22Rv1 (cell line): ENCODE measurements around the gene RNU1-2.

Experiments
- H3K27ac ChIP-seq: fragments of 450-650 bp; 2 replicates; pipeline ENCODE4 v1.5.1; 2017
- CTCF ChIP-seq: fragments of 450-650 bp; IDR thresholded peaks from 2 replicates; pipeline ENCODE4 v1.5.1; 2017; ENCODE audit warnings: mild to moderate bottlenecking
- ZFX ChIP-seq: fragments of 450-650 bp; IDR thresholded peaks from 2 replicates; pipeline ENCODE4 v1.6.1; 2017; ENCODE audit warnings: antibody characterized with exemption, borderline replicate concordance

RNU1-2 gene

GRCh38 chr1:16922885-16923431 is 27.2 kb downstream of the RNU1-2 start:
- no peak overlapping the region for H3K27ac ChIP-seq
- TF ChIP-seq ZFX (no peak), CTCF (no peak)

GRCh38 chr1:16924216-16924918 is 28.6 kb downstream of the RNU1-2 start:
- no peak for TF ChIP-seq ZFX
- no peak for TF ChIP-seq CTCF
- no peak overlapping the region for H3K27ac ChIP-seq

- no peak overlapping the region for H3K27ac ChIP-seq
- TF ChIP-seq ZFX = no peak
- no peak for TF ChIP-seq CTCF
Observed at GRCh38 chr1:16924919-16925477, 29.2 kb downstream of the RNU1-2 start.

- no peak for TF ChIP-seq ZFX
- no peak for TF ChIP-seq CTCF
- no peak overlapping the region for H3K27ac ChIP-seq
Observed at GRCh38 chr1:16925635-16926490, 30.1 kb downstream of the RNU1-2 start.

- TF ChIP-seq ZFX (no peak), CTCF (no peak)
Observed at GRCh38 chr1:16926491-16927073, 30.8 kb downstream of the RNU1-2 start.

GRCh38 chr1:16927256-16927655 is 31.5 kb downstream of the RNU1-2 start:
- TF ChIP-seq ZFX = no peak
- no peak for TF ChIP-seq CTCF
- no peak overlapping the region for H3K27ac ChIP-seq

More at GRCh38 chr1:16926491-16927073, 30.8 kb downstream of the RNU1-2 start:
- H3K27ac ChIP-seq = no peak overlapping the region
